SK-N-SH (cell line): ENCODE data around the gene IL10RA. TPM values are rescaled to one million over a fixed set of nuclear protein-coding genes. Genes with fewer than 3 reads are reported as not detected.

Source experiments
- CTCF ChIA-PET: fragments of 300-600, 350-600 bp; formaldehyde crosslinking; extraction: SDS; loops from one replicate; lab custom pipeline; 2021; lab: Yijun Ruan, JAX
- POLR2A ChIA-PET: fragments of 350-600 bp; sonication (Branson Sonifier 250); formaldehyde crosslinking; extraction: SDS; loops from one replicate; lab custom pipeline; 2020; ENCODE audit warnings: antibody characterized with exemption, inconsistent platforms; lab: Yijun Ruan, JAX
- DNase-seq: peaks from one replicate; pipeline ENCODE4 v3.0.0; 2012
- H2AFZ ChIP-seq: fragments of 200-600 bp; sonication (generic); 2 replicates; pipeline ENCODE4 v1.8.1; 2016; ENCODE audit warnings: antibody characterized with exemption, mild to moderate bottlenecking, low read depth
- H3F3A ChIP-seq: fragments of 200-600 bp; sonication (generic); replicated peaks from 2 replicates; pipeline ENCODE3; 2016; ENCODE audit warnings: antibody characterized with exemption, mild to moderate bottlenecking; ENCODE audit not compliant: insufficient read depth
- H3K27ac ChIP-seq, 2 experiments: fragments of 200-500 bp in 1 of 2; fragments of 200-600 bp in 1 of 2; sonication (Bioruptor generic) in 1 of 2; sonication (generic), shearing (Covaris generic) in 1 of 2; 2 replicates each; pipeline versions ENCODE4 v1.5.1 to v1.6.1; 2014 to 2016; ENCODE audit warnings: low read depth in 2 of 2, inconsistent platforms in 1 of 2, low read length in 1 of 2, mild to moderate bottlenecking in 1 of 2, mixed read lengths in 1 of 2
- H3K27me3 ChIP-seq: fragments of 200-600 bp; sonication (generic), shearing (Covaris generic); 2 replicates; pipeline ENCODE4 v1.6.1; 2016; ENCODE audit warnings: mixed run types; ENCODE audit not compliant: insufficient read depth
- H3K36me3 ChIP-seq, 2 experiments: fragments of 200-500 bp in 1 of 2; fragments of 200-600 bp in 1 of 2; sonication (Bioruptor generic) in 1 of 2; sonication (generic) in 1 of 2; replicated peaks in 1 of 2; 2 replicates each; pipeline versions ENCODE3 to v1.5.1; 2014 to 2016; ENCODE audit warnings: low read length in 1 of 2, mild to moderate bottlenecking in 1 of 2; ENCODE audit not compliant: insufficient read depth in 2 of 2, control insufficient read depth in 1 of 2
- H3K4me1 ChIP-seq, 2 experiments: fragments of 200-500 bp in 1 of 2; fragments of 200-600 bp in 1 of 2; sonication (Bioruptor generic) in 1 of 2; sonication (generic), shearing (Covaris generic) in 1 of 2; 2 replicates each; pipeline versions ENCODE4 v1.5.1 to v1.6.1; 2014 to 2016; ENCODE audit warnings: low read depth in 1 of 2, low read length in 1 of 2, mixed run types in 1 of 2; ENCODE audit not compliant: insufficient read depth in 2 of 2, control insufficient read depth in 1 of 2
- H3K4me2 ChIP-seq: fragments of 200-600 bp; sonication (generic), shearing (Covaris generic); 2 replicates; pipeline ENCODE4 v1.6.1; 2017; ENCODE audit warnings: mixed run types
- H3K4me3 ChIP-seq, 2 experiments: fragments of 200-500 bp in 1 of 2; fragments of 200-600 bp in 1 of 2; sonication (Bioruptor generic) in 1 of 2; sonication (generic), shearing (Covaris generic) in 1 of 2; 2 replicates each; pipeline versions ENCODE4 v1.5.1 to v1.8.1; 2014 to 2016; ENCODE audit warnings: low read depth in 2 of 2, inconsistent platforms in 1 of 2, low read length in 1 of 2, mild to moderate bottlenecking in 1 of 2, mixed read lengths in 1 of 2, moderate library complexity in 1 of 2
- H3K79me2 ChIP-seq: fragments of 200-600 bp; sonication (generic); 2 replicates; pipeline ENCODE4 v1.8.1; 2017; ENCODE audit warnings: mild to moderate bottlenecking; ENCODE audit not compliant: insufficient read depth
- H3K9ac ChIP-seq: fragments of 200-600 bp; sonication (generic); 2 replicates; pipeline ENCODE4 v1.6.1; 2017; ENCODE audit warnings: mixed run types
- H3K9me2 ChIP-seq: fragments of 200-600 bp; sonication (generic); 2 replicates; pipeline ENCODE4 v1.6.1; 2017; ENCODE audit warnings: mixed run types
- H3K9me3 ChIP-seq: fragments of 200-600 bp; sonication (generic); 2 replicates; pipeline ENCODE4 v1.6.1; 2017; ENCODE audit warnings: mixed run types, mild to moderate bottlenecking, moderate library complexity
- H4K20me1 ChIP-seq: fragments of 200-600 bp; sonication (generic); 2 replicates; pipeline ENCODE4 v1.6.1; 2017; ENCODE audit warnings: mild to moderate bottlenecking, mixed run types; ENCODE audit not compliant: insufficient read depth
- CHD2 ChIP-seq: fragments of 150-350 bp; IDR thresholded peaks from 2 replicates; pipeline ENCODE4 v1.6.1; 2018; ENCODE audit warnings: low read length; ENCODE audit not compliant: partially characterized antibody
- ELF1 ChIP-seq: IDR thresholded peaks from 2 replicates; pipeline ENCODE4 v1.4.0; 2012
- EP300 ChIP-seq, 2 experiments: IDR thresholded peaks; 2 replicates each; pipeline versions ENCODE4 v1.4.0 to v1.6.1; 2012; ENCODE audit warnings: borderline replicate concordance in 1 of 2, low read depth in 1 of 2, low read length in 1 of 2
- FOSL2 ChIP-seq: IDR thresholded peaks from 2 replicates; pipeline ENCODE4 v1.4.0; 2012; ENCODE audit warnings: low read depth, mild to moderate bottlenecking, moderate library complexity, borderline replicate concordance
- IRF3 ChIP-seq: fragments of 150-350 bp; IDR thresholded peaks from 2 replicates; pipeline ENCODE4 v1.6.1; 2016; ENCODE audit warnings: mild to moderate bottlenecking, low read depth, low read length
- JUND ChIP-seq: IDR thresholded peaks from 2 replicates; pipeline ENCODE4 v1.4.0; 2012
- MAX ChIP-seq: IDR thresholded peaks from 2 replicates; pipeline ENCODE4 v1.4.0; 2012; ENCODE audit warnings: low read depth
- MEF2A ChIP-seq: IDR thresholded peaks from 2 replicates; pipeline ENCODE4 v1.4.0; 2012; ENCODE audit warnings: low read depth, borderline replicate concordance
- MXI1 ChIP-seq: IDR thresholded peaks from 2 replicates; pipeline ENCODE4 v1.6.1; 2012; ENCODE audit warnings: mild to moderate bottlenecking, low read depth, low read length, improper control_type of control experiment
- NFIC ChIP-seq: IDR thresholded peaks from 2 replicates; pipeline ENCODE4 v1.4.0; 2012; ENCODE audit warnings: borderline replicate concordance
- RXRA ChIP-seq: IDR thresholded peaks from 2 replicates; pipeline ENCODE4 v1.4.0; 2012; ENCODE audit warnings: low read depth, mild to moderate bottlenecking, borderline replicate concordance
- SMC3 ChIP-seq: IDR thresholded peaks from 2 replicates; pipeline ENCODE4 v1.6.1; 2012; ENCODE audit warnings: low read depth, low read length, improper control_type of control experiment
- TAF1 ChIP-seq: IDR thresholded peaks from 2 replicates; pipeline ENCODE4 v1.6.1; 2012; ENCODE audit warnings: low read depth, mild to moderate bottlenecking, low read length, moderate library complexity, borderline replicate concordance
- TEAD4 ChIP-seq: IDR thresholded peaks from 2 replicates; pipeline ENCODE4 v1.4.0; 2012; ENCODE audit warnings: mild to moderate bottlenecking, borderline replicate concordance; ENCODE audit not compliant: insufficient read depth
- YY1 ChIP-seq: IDR thresholded peaks from 2 replicates; pipeline ENCODE4 v1.4.0; 2012; ENCODE audit warnings: low read depth, mild to moderate bottlenecking
- ZBTB33 ChIP-seq: IDR thresholded peaks from 2 replicates; pipeline ENCODE4 v1.4.0; 2012; ENCODE audit warnings: low read depth, borderline replicate concordance
- WGBS: methylation state at CpG from one replicate; pipeline ENCODE4 v1.1.6; 2017; ENCODE audit warnings: low lambda C conversion rate; 5-methylcytosine and 5-hydroxymethylcytosine counted together
- polyA plus RNA-seq, 3 experiments: library from polyadenylated mRNA; depleted of rRNA; stranded (reverse); fragments of >200 nt; gene quantifications; 2 replicates each; pipeline ENCODE4 v1.2.3, GENCODE V29; 2012

IL10RA gene
- polyA plus RNA-seq, 1 of the 3 experiments (the other 2 are of a cell fraction), result not detected

- no peak overlapping the region for H3K27ac ChIP-seq
- H3K27me3 ChIP-seq, result no peaks in the 10 kb centered on the region
- H3K4me1 ChIP-seq, result no peaks in the 10 kb centered on the region
- no peaks in the 10 kb centered on the region for H3F3A ChIP-seq
- no peak overlapping the region for H3K4me2 ChIP-seq
- POLR2A ChIA-PET, result no interaction called here
- no peaks in the 10 kb centered on the region for H3K79me2 ChIP-seq
- no peak overlapping the region for H3K9ac ChIP-seq
- no peak overlapping the region for H2AFZ ChIP-seq
- CTCF ChIA-PET, result interaction anchor here (1.0 to 1.6 kb wide), 2 partner anchors 53 to 54 kb away, joined by 3 to 4 read pairs; no protein-coding TSS in a partner anchor
- H4K20me1 ChIP-seq, result no peaks in the 10 kb centered on the region
- WGBS, result 30% methylated on average over 4 of the region's 4 CpGs
- H3K4me3 ChIP-seq, result no peak overlapping the region
- no peak for DNase-seq
- H3K36me3 ChIP-seq, result no peaks in the 10 kb centered on the region
- no peaks in the 10 kb centered on the region for H3K9me2 ChIP-seq
- no peaks in the 10 kb centered on the region for H3K9me3 ChIP-seq
- TF ChIP-seq MEF2A, result no peak
- no peak for TF ChIP-seq FOSL2
- no peak for TF ChIP-seq ZBTB33
- no peak for TF ChIP-seq NFIC
- TF ChIP-seq EP300 (IDR thresholded peaks at IDR 0.05; ENCODE audit: borderline replicate concordance in 1 of 2, low read depth in 1 of 2, low read length in 1 of 2), result no peak
- no peak for TF ChIP-seq ELF1
- no peak for TF ChIP-seq RXRA
- TF ChIP-seq YY1, result no peak
- TF ChIP-seq SMC3, result no peak
- TF ChIP-seq, all 33 proteins: peak for 0
Measured at GRCh38 chr11:118000067-118000849, 14.1 kb downstream of the IL10RA start.

GRCh38 chr11:118000850-118001228 lies 14.6 kb downstream of the IL10RA start:
- H3K9me3 ChIP-seq, result no peaks in the 10 kb centered on the region
- H3K36me3 ChIP-seq, result no peaks in the 10 kb centered on the region
- no peak overlapping the region for H2AFZ ChIP-seq
- no peaks in the 10 kb centered on the region for H3K79me2 ChIP-seq
- no peaks in the 10 kb centered on the region for H3K9me2 ChIP-seq
- H3K4me2 ChIP-seq, result no peak overlapping the region
- ChIA-PET POLR2A (no interaction called here), CTCF (interaction anchor here (1.1 to 1.6 kb wide), 3 partner anchors 52 to 54 kb away, joined by 3 to 8 read pairs (median 4); no protein-coding TSS in a partner anchor)
- H3K27ac ChIP-seq, result no peak overlapping the region
- H3K4me3 ChIP-seq, result no peak overlapping the region
- H3K4me1 ChIP-seq, result no peaks in the 10 kb centered on the region
- TF ChIP-seq CHD2 (no peak), TEAD4 (no peak), MEF2A (no peak), MAX (no peak), YY1 (no peak), SMC3 (no peak), IRF3 (no peak), MXI1 (no peak), ELF1 (no peak), ZBTB33 (no peak), TAF1 (no peak), JUND (no peak), NFIC (no peak)
- no peaks in the 10 kb centered on the region for H3F3A ChIP-seq
- H3K27me3 ChIP-seq, result no peaks in the 10 kb centered on the region
- WGBS, result no CpG with 5 or more reads among the region's 1 CpG
- DNase-seq, result no peak
- no peaks in the 10 kb centered on the region for H4K20me1 ChIP-seq
- H3K9ac ChIP-seq, result no peak overlapping the region
